GM12878 (cell line): ENCODE measurements around the gene GNAQ. TPM values are rescaled to one million over a fixed set of nuclear protein-coding genes. Genes with fewer than 3 reads are reported as not detected.

Experiments
- ATAC-seq: fragments of 200-7000 bp; cut with Tn5 transposase; 3 replicates; pipeline ENCODE4 v1.9.1; 2020; ENCODE audit warnings: mild to moderate bottlenecking, moderate library complexity
- BruUV-seq: library from RNA; stranded (reverse); fragments of 400-500 nt; replicated peaks from 2 replicates; lab custom pipeline; 2021; lab: Mats Ljungman, UMichigan
- CTCF ChIA-PET: fragments of 300-600 bp; sonication (Branson Sonifier 250); formaldehyde crosslinking; extraction: SDS; loops from one replicate; lab custom pipeline; 2021; ENCODE audit warnings: inconsistent platforms; lab: Yijun Ruan, JAX
- POLR2A ChIA-PET: fragments of 350-600 bp; formaldehyde crosslinking; extraction: SDS; loops from one replicate; lab custom pipeline; 2021; ENCODE audit warnings: inconsistent platforms; lab: Charles Lee
- RAD21 ChIA-PET: fragments of 300-600 bp; sonication (Branson Sonifier 250); formaldehyde crosslinking; loops from one replicate; lab custom pipeline; 2023; ENCODE audit warnings: antibody characterized with exemption; ENCODE audit not compliant: unreplicated experiment; lab: Charles Lee
- SMC1A ChIA-PET: fragments of 300-600 bp; sonication (Branson Sonifier 250); formaldehyde crosslinking; loops from one replicate; lab custom pipeline; 2023; ENCODE audit not compliant: unreplicated experiment, uncharacterized antibody; lab: Charles Lee
- DNase-seq: peaks from one replicate; pipeline ENCODE4 v3.0.0-alpha.2; 2011; ENCODE audit warnings: low read depth, low spot score
- FAIRE-seq: peaks from 3 replicates; lab custom pipeline; 2011; peaks lifted over from hg19 to GRCh38; lab: Jason Lieb, UNC
- H2AFZ ChIP-seq: 2 replicates; pipeline ENCODE4 v1.6.0; 2011; ENCODE audit warnings: low read depth, low read length, control low read depth; ENCODE audit not compliant: control insufficient read depth
- H3K27ac ChIP-seq: 2 replicates; pipeline ENCODE4 v1.5.1; 2011; ENCODE audit warnings: control low read depth; ENCODE audit not compliant: control insufficient read depth, insufficient read depth
- H3K27me3 ChIP-seq, 2 experiments: replicated peaks in 1 of 2; 2 replicates each; pipeline versions ENCODE4 v1.6.0 to v1.6.1; 2011; ENCODE audit warnings: low read length in 1 of 2; ENCODE audit not compliant: control insufficient read depth in 2 of 2, insufficient read depth in 2 of 2
- H3K36me3 ChIP-seq, 2 experiments: 2 replicates each; pipeline ENCODE4 v1.5.1; 2011; ENCODE audit warnings: low read length in 1 of 2; ENCODE audit not compliant: control insufficient read depth in 2 of 2, insufficient read depth in 2 of 2
- H3K4me1 ChIP-seq: 2 replicates; pipeline ENCODE4 v1.6.1; 2011; ENCODE audit warnings: mild to moderate bottlenecking, low read length, moderate library complexity, mixed read lengths; ENCODE audit not compliant: control insufficient read depth, insufficient read depth
- H3K4me2 ChIP-seq: 2 replicates; pipeline ENCODE4 v1.6.0; 2011; ENCODE audit warnings: control low read depth; ENCODE audit not compliant: control insufficient read depth, insufficient read depth
- H3K4me3 ChIP-seq: fragments of 200-600 bp; sonication (generic); 2 replicates; pipeline ENCODE4 v1.5.1; 2016
- H3K79me2 ChIP-seq: 2 replicates; pipeline ENCODE4 v1.6.0; 2011; ENCODE audit warnings: low read length; ENCODE audit not compliant: control insufficient read depth, insufficient read depth
- H3K9ac ChIP-seq: 2 replicates; pipeline ENCODE4 v1.8.0; 2011; ENCODE audit warnings: low read length, control low read depth, mixed read lengths; ENCODE audit not compliant: control insufficient read depth, insufficient read depth
- H3K9me3 ChIP-seq: replicated peaks from 3 replicates; pipeline ENCODE4 v1.5.1; 2011; ENCODE audit warnings: mild to moderate bottlenecking, low read length; ENCODE audit not compliant: control insufficient read depth, insufficient read depth
- H4K20me1 ChIP-seq: 2 replicates; pipeline ENCODE4 v1.6.0; 2011; ENCODE audit not compliant: control insufficient read depth, insufficient read depth
- BCL3 ChIP-seq: IDR thresholded peaks from 2 replicates; pipeline ENCODE4 v1.6.1; 2011; ENCODE audit warnings: borderline replicate concordance, low read depth, mild to moderate bottlenecking, moderate library complexity, low read length; ENCODE audit not compliant: insufficient read depth, poor library complexity, severe bottlenecking
- E4F1 ChIP-seq: fragments of 450-650 bp; IDR thresholded peaks from 2 replicates; pipeline ENCODE4 v1.6.1; 2018; ENCODE audit warnings: borderline replicate concordance, mild to moderate bottlenecking; ENCODE audit not compliant: partially characterized antibody
- IRF4 ChIP-seq: IDR thresholded peaks from 2 replicates; pipeline ENCODE4 v1.6.1; 2011; ENCODE audit warnings: low read depth, low read length
- PRDM15 ChIP-seq: fragments of 450-650 bp; formaldehyde crosslinking; IDR thresholded peaks from 2 replicates; pipeline ENCODE4 v1.4.0; 2020; ENCODE audit warnings: mild to moderate bottlenecking, moderate library complexity
- STAT1 ChIP-seq: fragments of 450-650 bp; conservative IDR thresholded peaks from 2 replicates; pipeline ENCODE4 v1.6.1; 2014; ENCODE audit warnings: antibody characterized with exemption, mild to moderate bottlenecking
- TAF1 ChIP-seq: IDR thresholded peaks from 2 replicates; pipeline ENCODE4 v1.6.1; 2011; ENCODE audit warnings: mild to moderate bottlenecking, low read depth, low read length, borderline replicate concordance
- YBX1 ChIP-seq: fragments of 450-650 bp; IDR thresholded peaks from 2 replicates; pipeline ENCODE4 v1.6.1; 2016; ENCODE audit warnings: antibody characterized with exemption
- WGBS: methylation state at CpG from one replicate; pipeline ENCODE4 v1.1.6; 2016; ENCODE audit warnings: low lambda C conversion rate; ENCODE audit not compliant: insufficient replicate concordance, insufficient coverage; ENCODE audit errors: missing lambda C conversion rate; 5-methylcytosine and 5-hydroxymethylcytosine counted together
- in situ Hi-C: fragments of 300-500 bp; cut with MboI; formaldehyde crosslinking; loops from 9 replicates; pipeline ENCODE4 v1.14.3; 2018; ENCODE audit warnings: mixed read lengths
- intact Hi-C: fragments of 100-400 bp; cut with micrococcal nuclease; formaldehyde crosslinking; loops from one replicate; pipeline ENCODE4 v1.14.2; 2022; ENCODE audit not compliant: unreplicated experiment
- polyA plus RNA-seq, 11 experiments: library from polyadenylated mRNA; depleted of rRNA in 4 of 11; unstranded in 6 of 11; stranded (reverse) in 5 of 11; fragments of >200 nt; fragmentation: Nextera tagmentation in 4 of 11; fragmentation: Illumina TruSeq in 1 of 11; extraction: Ambion mirVana in 4 of 11; extraction: Trizol in 1 of 11; gene quantifications; 1 replicate in 1 of 11; 2 replicates in 10 of 11; pipeline versions ENCODE4 v1.2.1 to v1.2.3, GENCODE V29; 2011 to 2016; ENCODE audit warnings: inconsistent platforms in 2 of 11, missing spikeins in 2 of 11, low read depth in 1 of 11
- total RNA-seq, 4 experiments: library from RNA; depleted of rRNA in 3 of 4; stranded (reverse); fragments of >200 nt in 3 of 4; fragmentation: Illumina TruSeq in 1 of 4; extraction: Trizol in 1 of 4; gene quantifications; 2 replicates each; pipeline versions ENCODE4 v1.2.1 to v1.2.3, GENCODE V29; 2013 to 2021

GNAQ gene
- total and polyA plus RNA-seq, 10 of the 15 experiments (the other 5 are each of a cell fraction or from before 2014, with no cell fraction given): 0.15 to 47.2 (median 0.49) TPM

- DNase-seq: no peak
- ChIA-PET POLR2A (interaction anchor here (0.6 to 2.8 kb wide), 8 partner anchors 10 to 136 kb away, joined by 3 to 22 read pairs (median 6); no protein-coding TSS in a partner anchor), CTCF (interaction anchor here (0.7 to 3.5 kb wide), 12 partner anchors 9 to 144 kb away, joined by 3 to 15 read pairs (median 6); no protein-coding TSS in a partner anchor), SMC1A (interaction anchor here (0.9 to 7.5 kb wide), 23 partner anchors 9 to 144 kb away, joined by 3 to 71 read pairs (median 7); no protein-coding TSS in a partner anchor), RAD21 (interaction anchor here (0.7 to 8.0 kb wide), 15 partner anchors 10 to 144 kb away, joined by 3 to 69 read pairs (median 6); no protein-coding TSS in a partner anchor)
- no TSS peak for BruUV-seq
- Histone ChIP-seq H3K36me3 (no peaks in the 10 kb centered on the region), H3K79me2 (no peaks in the 10 kb centered on the region), H2AFZ (peak overlapping the region; percentile 64), H3K4me1 (no peaks in the 10 kb centered on the region), H3K9ac (no peak overlapping the region), H3K9me3 (no peaks in the 10 kb centered on the region), H3K4me2 (peak overlapping the region; percentile 20; the same call in 1 of the 2 replicates)
- intact Hi-C loops: no loop called here
- 48% methylated on average over 8 of the region's 8 CpGs for WGBS
- in situ Hi-C loops: no loop called here
- TF ChIP-seq YBX1 (no peak), TAF1 (no peak), STAT1 (no peak), BCL3 (no peak), IRF4 (no peak), PRDM15 (CRISPR knock-in tag) (no peak), E4F1 (no peak)
- TF ChIP-seq, all 136 proteins: peak for 0
- H3K27ac ChIP-seq: peak overlapping the region; percentile 6; the same call in 1 of the 2 replicates
- FAIRE-seq: no peak
- ATAC-seq: peak; percentile 9
- no peak overlapping the region for H3K4me3 ChIP-seq
- H4K20me1 ChIP-seq: no peaks in the 10 kb centered on the region
- H3K27me3 ChIP-seq: no peaks in the 10 kb centered on the region
Measured at GRCh38 chr9:77891128-77891800, 140.3 kb downstream of the GNAQ start.
